DOHH2 (cell line): ENCODE data around the gene AFG3L2.

ENCODE experiments used
- CTCF ChIP-seq: fragments of 200-600 bp; sonication (generic); IDR thresholded peaks from one replicate; pipeline ENCODE4 v1.5.1; 2014; ENCODE audit warnings: antibody characterized with exemption, mild to moderate bottlenecking, low read depth, low read length; ENCODE audit not compliant: poor library complexity, severe bottlenecking
- EZH2phosphoT487 ChIP-seq: fragments of 200-600 bp; sonication (generic); IDR thresholded peaks from 2 replicates; pipeline ENCODE4 v1.6.1; 2017; ENCODE audit warnings: borderline replicate concordance, mild to moderate bottlenecking, antibody characterized with exemption, low read length, moderate library complexity, mixed read lengths

GRCh38 chr18:12279781-12280531, 97.1 kb downstream of the AFG3L2 start:
- TF ChIP-seq CTCF (no peak), EZH2phosphoT487 (no peak)
